ENCODE measurements around the gene ARHGEF11. TPM values are rescaled to one million over a fixed set of nuclear protein-coding genes. Genes with fewer than 3 reads are reported as not detected.
A peak's percentile ranks its signal among the peaks of the same experiment; 100 is the strongest.

ARHGEF11 gene
- total and polyA plus RNA-seq, 2 of the 4 experiments (the other 2 are of a cell fraction) = 16.8 to 17.2 TPM

GRCh38 chr1:157008502-157008901 lies 37.0 kb downstream of the ARHGEF11 start:
- H2BK20ac ChIP-seq (ENCODE audit: low read depth, low read length) = no peak overlapping the region
- CTCF ChIA-PET = no interaction called here
- ATAC-seq (ENCODE audit: low read depth) = peak; percentile 45

More at GRCh38 chr1:157008502-157008901, 37.0 kb downstream of the ARHGEF11 start:
- Histone ChIP-seq H3K27ac (ENCODE audit: insufficient read depth, low read length) (no peak overlapping the region), H4K91ac (ENCODE audit: insufficient read depth, low read depth, low read length) (no peak overlapping the region), H3K4me2 (ENCODE audit: low read depth, low read length) (no peak overlapping the region; the same call in 1 of the 2 replicates), H3K4me1 (ENCODE audit: control insufficient read depth, insufficient read depth, low read length) (peaks cover 13% of the 10 kb centered on the region), H4K20me1 (ENCODE audit: insufficient read depth, low read length) (peaks cover 44% of the 10 kb centered on the region), H2BK120ac (ENCODE audit: low read depth, low read length) (no peak overlapping the region), H3K23ac (ENCODE audit: low read depth, low read length) (no peak overlapping the region; the same call in 1 of the 2 replicates), H3K27me3 (ENCODE audit: control insufficient read depth, insufficient read depth, low read length) (no peaks in the 10 kb centered on the region), H3K14ac (replicated peaks; ENCODE audit: low read depth, low read length) (0 out of 2 replicates have a peak overlapping the region, but pooled peaks have one; percentile 0), H4K8ac (ENCODE audit: low read depth in 2 of 2, low read length in 2 of 2) (no peak overlapping the region), H2BK15ac (ENCODE audit: low read depth, low read length) (no peak overlapping the region), H3K9me1 (ENCODE audit: insufficient read depth, low read length) (peaks cover 5% of the 10 kb centered on the region; the same call in 1 of the 2 replicates), H3K9ac (ENCODE audit: low read depth, low read length) (no peak overlapping the region), H3K18ac (ENCODE audit: low read depth, low read length) (no peak overlapping the region), H3K36me3 (ENCODE audit: control insufficient read depth, insufficient read depth, low read length) (no peaks in the 10 kb centered on the region), H2BK5ac (ENCODE audit: low read depth, low read length, poor library complexity, severe bottlenecking) (no peak overlapping the region), H2AK5ac (ENCODE audit: low read depth, low read length) (no peak overlapping the region), H3K9me3 (ENCODE audit: control insufficient read depth, insufficient read depth, low read length) (no peaks in the 10 kb centered on the region), H3K4me3 (ENCODE audit: insufficient read depth, low read depth, low read length) (no peak overlapping the region), H2AFZ (replicated peaks; ENCODE audit: low read length, poor library complexity) (no peak overlapping the region), H3K4ac (ENCODE audit: low read depth, low read length) (no peak overlapping the region), H3K56ac (ENCODE audit: extremely low read depth, insufficient read depth, low read length) (no peak overlapping the region), H3K79me1 (ENCODE audit: low read depth in 1 of 2, low read length in 2 of 2) (peaks cover 15 to 54% of the 10 kb centered on the region in 2 experiments), H2AK9ac (replicated peaks; ENCODE audit: low read depth, low read length, poor library complexity) (no peak overlapping the region), H4K5ac (ENCODE audit: low read depth, low read length) (no peak overlapping the region)
- BruUV-seq (replicated peaks) = no TSS peak
- no peak for TF ChIP-seq NFE2L2 (IDR thresholded peaks at IDR 0.05; ENCODE audit: low read depth, low read length)
- TF ChIP-seq RAD21 (IDR thresholded peaks at IDR 0.05; ENCODE audit: low read length) = no peak
- no peak for TF ChIP-seq FOS (IDR thresholded peaks at IDR 0.05; ENCODE audit: low read depth, low read length)
- no peak for TF ChIP-seq MXI1 (IDR thresholded peaks at IDR 0.05; ENCODE audit: borderline replicate concordance, low read depth, low read length)
- TF ChIP-seq RCOR1 (IDR thresholded peaks at IDR 0.05; ENCODE audit: insufficient replicate concordance, low read length) = no peak
- TF ChIP-seq POLR2A (IDR thresholded peaks at IDR 0.05; ENCODE audit: low read depth, low read length) = no peak
- TF ChIP-seq BHLHE40 (IDR thresholded peaks at IDR 0.05; ENCODE audit: low read depth, low read length) = no peak
- TF ChIP-seq MAZ (IDR thresholded peaks at IDR 0.05; ENCODE audit: borderline replicate concordance, low read depth, low read length) = no peak
- no peak for TF ChIP-seq USF2 (IDR thresholded peaks at IDR 0.05; ENCODE audit: low read depth, low read length)
- TF ChIP-seq RFX5 (IDR thresholded peaks at IDR 0.05; ENCODE audit: low read depth, low read length) = no peak
- TF ChIP-seq MAFK (IDR thresholded peaks at IDR 0.05; ENCODE audit: low read depth, low read length) = no peak
- no peak for TF ChIP-seq SMC3 (IDR thresholded peaks at IDR 0.05; ENCODE audit: low read depth, low read length)
- TF ChIP-seq CTCF (conservative IDR thresholded peaks at IDR 0.05; ENCODE audit: low read depth, low read length) = no peak
- no peak for TF ChIP-seq ELK1 (IDR thresholded peaks at IDR 0.05; ENCODE audit: borderline replicate concordance, low read depth, low read length)
- DNase-seq = no peak
- dilution Hi-C loops (cut with HindIII; ENCODE audit: low sequenced_read_pairs, unreplicated experiment) (no loop called here), intact Hi-C loops (cut with micrococcal nuclease) (loop anchor here (5.0 kb wide), 1 partner anchor 34 kb away; no protein-coding TSS in a partner anchor), in situ Hi-C loops (cut with MboI; ENCODE audit: low sequenced_read_pairs) (no loop called here)
- no CpG with 5 or more reads among the region's 1 CpG for WGBS, 2 experiments (ENCODE audit: extremely low coverage in 2 of 2, insufficient read length in 1 of 2)
- POLR2A ChIA-PET (ENCODE audit: unreplicated experiment) = no interaction called here

Data from IMR-90 (cell line).